Stomach (tissue), 4 donors: ENCODE measurements around the gene EIPR1.

Experiments
- CTCF ChIP-seq, 7 experiments: fragments of 450-650 bp in 4 of 7; fragments of 200-600 bp in 3 of 7; sonication (generic) in 3 of 7; IDR thresholded peaks; one replicate each; pipeline ENCODE4 v1.5.1; 2016 to 2019; ENCODE audit warnings: antibody characterized with exemption in 7 of 7, control low read depth in 2 of 7, mild to moderate bottlenecking in 1 of 7
- POLR2A ChIP-seq, 4 donors: fragments of 450-650 bp; IDR thresholded peaks; one replicate each; pipeline ENCODE4 v1.6.1; 2016; ENCODE audit warnings: antibody characterized with exemption in 4 of 4, control low read depth in 2 of 4, mild to moderate bottlenecking in 1 of 4, moderate library complexity in 1 of 4
- POLR2AphosphoS5 ChIP-seq, 3 donors: sonication (generic); formaldehyde crosslinking; IDR thresholded peaks; one replicate each; pipeline ENCODE4 v1.6.1; 2016; ENCODE audit warnings: antibody characterized with exemption in 3 of 3

GRCh38 chr2:3325458-3326181 is 52.0 kb downstream of the EIPR1 start:
- no peak for TF ChIP-seq POLR2AphosphoS5 (IDR thresholded peaks at IDR 0.05)
- no peak for TF ChIP-seq CTCF (IDR thresholded peaks at IDR 0.05)
- TF ChIP-seq POLR2A (IDR thresholded peaks at IDR 0.05) = no peak
